Head of caudate nucleus (tissue), 42 donors: Measurements from ENCODE around the gene STK11IP.

Experiments
- DNase-seq, 42 donors: peaks; one replicate each; pipeline versions ENCODE4 v3.0.0 to v3.0.0-alpha.2; 2020 to 2021; ENCODE audit warnings: mixed read lengths in 7 of 42
- intact Hi-C: fragments of 100-400 bp; cut with DNase I; formaldehyde crosslinking; loops from one replicate; pipeline ENCODE4 v1.15.0; 2022

Gene STK11IP

DNA sequence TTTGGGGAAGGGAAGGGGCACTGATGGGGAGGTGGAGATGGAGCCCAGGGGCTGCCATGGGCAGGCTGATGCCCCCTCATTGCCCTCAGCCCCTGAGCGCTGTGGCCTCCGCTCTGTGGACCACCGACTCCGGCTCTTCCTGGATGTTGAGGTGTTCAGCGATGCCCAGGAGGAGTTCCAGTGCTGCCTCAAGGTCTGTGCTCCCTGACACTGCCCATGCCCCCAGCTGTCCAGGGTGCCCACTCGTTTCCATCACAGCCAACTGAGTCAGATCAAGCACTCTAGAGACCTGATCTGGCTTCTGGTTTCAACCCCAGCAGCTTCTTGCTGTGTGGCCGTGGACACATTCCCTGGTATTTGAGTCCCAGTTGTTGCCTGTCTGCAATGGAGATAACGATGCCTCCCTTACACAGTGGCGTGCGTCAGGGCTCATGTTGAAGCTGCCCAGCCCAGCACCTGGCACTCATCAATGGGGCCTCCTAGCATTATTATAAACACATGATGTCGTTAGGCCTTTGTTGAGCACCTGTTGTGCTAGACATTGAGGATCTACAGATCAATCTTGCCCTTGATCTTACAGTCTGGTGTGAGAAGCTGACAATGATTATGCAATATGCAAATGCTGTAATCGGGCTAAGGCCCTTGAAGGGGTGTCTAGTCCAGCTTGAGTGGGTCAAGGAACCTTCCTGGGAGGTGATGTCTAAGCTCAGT is 14.4 kb downstream of the STK11IP start:
- intact Hi-C loops, result no loop called here

GRCh38 chr2:219612577-219613286 is 15.1 kb downstream of the STK11IP start:
- intact Hi-C loops, result no loop called here
- no peak for DNase-seq

More for the DNA sequence above, 14.4 kb downstream of the STK11IP start:
- no peak for DNase-seq

DNA sequence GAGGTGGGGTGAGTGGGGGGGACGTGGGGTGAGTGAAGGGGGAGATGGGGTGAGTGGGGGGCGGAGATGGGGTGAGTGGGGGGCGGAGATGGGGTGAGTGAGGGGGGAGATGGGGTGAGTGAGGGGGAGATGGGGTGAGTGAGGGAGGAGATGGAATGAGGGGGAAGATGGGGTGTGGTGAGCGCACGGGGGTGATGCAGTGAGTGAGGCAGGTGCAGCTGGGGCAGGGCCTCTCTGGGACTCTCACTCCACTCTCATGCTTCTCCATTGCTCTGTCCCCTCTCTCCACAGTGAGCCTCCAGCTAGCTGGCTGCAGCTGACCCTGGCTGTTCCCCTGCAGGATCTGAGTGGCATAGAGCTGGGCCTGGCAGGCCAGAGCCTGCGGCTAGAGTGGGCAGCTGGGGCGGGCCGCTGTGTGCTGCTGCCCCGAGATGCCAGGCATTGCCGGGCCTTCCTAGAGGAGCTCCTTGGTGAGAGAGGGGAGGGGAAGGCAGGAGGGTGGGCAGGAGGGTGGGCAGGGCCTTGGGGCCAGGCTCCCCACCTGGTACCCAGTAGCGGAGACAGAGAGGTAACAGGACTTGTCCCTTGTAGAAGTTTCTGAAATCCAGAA is 15.9 kb downstream of the STK11IP start:
- DNase-seq, result no peak
- intact Hi-C loops, result no loop called here

DNA sequence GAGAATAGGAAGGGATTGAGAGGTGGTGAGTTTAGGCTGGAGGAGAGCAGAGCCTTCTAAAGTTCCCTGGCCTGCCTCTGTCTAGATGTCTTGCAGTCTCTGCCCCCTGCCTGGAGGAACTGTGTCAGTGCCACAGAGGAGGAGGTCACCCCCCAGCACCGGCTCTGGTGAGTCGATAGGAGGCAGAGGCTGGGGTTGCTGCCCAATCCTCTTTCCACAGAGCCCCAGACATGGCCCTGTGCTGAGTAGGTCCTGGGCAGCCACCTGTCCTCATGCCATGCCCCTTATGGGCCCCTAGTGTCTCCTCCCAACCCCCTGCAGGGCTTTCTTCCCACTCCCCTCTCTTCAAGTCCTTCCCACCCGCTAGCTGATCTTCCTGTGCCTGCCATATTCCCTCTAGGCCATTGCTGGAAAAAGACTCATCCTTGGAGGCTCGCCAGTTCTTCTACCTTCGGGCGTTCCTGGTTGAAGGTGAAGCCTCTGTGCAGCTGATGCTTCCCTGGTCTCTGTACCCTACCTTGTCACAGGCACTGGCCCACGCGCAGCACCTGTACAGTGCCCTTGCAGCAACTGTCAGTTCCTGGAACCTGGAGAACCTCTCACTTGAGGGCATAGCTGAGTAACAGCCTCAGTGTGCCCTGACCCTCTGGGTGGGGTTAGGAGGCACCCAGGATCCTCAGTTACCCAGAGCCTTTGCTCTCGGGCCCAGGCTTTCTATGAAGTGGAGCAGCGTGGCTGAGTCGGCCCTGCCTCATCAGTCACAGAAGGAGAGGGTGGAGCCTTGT is 16.6 kb downstream of the STK11IP start:
- DNase-seq, result no peak
- intact Hi-C loops, result no loop called here

DNA sequence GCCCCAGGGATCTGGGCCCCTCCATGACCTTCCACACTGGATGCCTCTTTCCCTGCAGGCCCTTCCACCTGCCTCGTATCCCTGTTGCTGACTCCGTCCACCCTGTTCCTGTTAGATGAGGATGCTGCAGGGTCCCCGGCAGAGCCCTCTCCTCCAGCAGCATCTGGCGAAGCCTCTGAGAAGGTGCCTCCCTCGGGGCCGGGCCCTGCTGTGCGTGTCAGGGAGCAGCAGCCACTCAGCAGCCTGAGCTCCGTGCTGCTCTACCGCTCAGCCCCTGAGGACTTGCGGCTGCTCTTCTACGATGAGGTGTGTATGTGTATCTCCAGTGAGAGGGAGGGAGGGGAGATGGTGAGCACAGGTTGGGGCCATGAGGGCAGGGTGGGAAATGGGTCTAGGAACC is 17.4 kb downstream of the STK11IP start:
- no peak for DNase-seq
- intact Hi-C loops, result no loop called here

DNA sequence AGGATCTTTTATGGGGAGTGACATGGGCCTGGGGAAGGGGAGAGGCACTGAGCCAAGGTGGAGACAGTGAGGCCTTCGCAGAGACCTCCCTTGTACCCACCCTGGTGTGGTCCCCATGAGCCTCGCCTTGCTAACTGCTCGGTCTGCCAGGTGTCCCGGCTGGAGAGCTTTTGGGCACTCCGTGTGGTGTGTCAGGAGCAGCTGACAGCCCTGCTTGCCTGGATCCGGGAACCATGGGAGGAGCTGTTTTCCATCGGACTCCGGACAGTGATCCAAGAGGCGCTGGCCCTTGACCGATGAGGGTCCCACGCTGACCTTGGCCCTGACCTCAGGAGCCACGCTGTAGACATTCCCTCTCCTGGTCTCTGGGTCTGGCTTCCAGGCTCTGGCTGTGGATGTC is 18.2 kb downstream of the STK11IP start:
- intact Hi-C loops, result no loop called here
- no peak for DNase-seq

GRCh38 chr2:219616550-219616949 is 18.9 kb downstream of the STK11IP start:
- DNase-seq, result no peak
- intact Hi-C loops, result no loop called here

DNA sequence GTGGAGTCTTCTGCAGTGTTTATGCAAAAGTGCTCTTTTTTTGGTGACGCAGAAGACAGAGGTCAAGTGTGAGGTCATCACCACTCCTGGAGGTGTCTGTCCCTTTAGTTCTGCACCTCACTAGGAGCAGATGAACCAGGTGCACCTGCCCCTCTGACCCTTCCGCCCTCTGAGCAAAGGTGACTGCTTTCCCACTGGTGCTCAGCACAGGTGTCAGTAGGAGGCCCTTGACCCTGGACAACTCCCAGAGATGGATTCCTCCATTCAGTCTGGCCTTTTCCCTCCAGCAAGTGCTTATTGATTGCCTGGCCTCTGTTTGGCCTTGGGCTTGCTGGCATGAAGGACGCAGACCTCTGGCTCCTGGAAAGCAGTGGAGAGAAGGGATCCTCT is 21.1 kb downstream of the STK11IP start:
- intact Hi-C loops, result no loop called here
- DNase-seq, result no peak

- intact Hi-C loops, result no loop called here
Observed at GRCh38 chr2:219619235-219619634, 21.6 kb downstream of the STK11IP start.

DNA sequence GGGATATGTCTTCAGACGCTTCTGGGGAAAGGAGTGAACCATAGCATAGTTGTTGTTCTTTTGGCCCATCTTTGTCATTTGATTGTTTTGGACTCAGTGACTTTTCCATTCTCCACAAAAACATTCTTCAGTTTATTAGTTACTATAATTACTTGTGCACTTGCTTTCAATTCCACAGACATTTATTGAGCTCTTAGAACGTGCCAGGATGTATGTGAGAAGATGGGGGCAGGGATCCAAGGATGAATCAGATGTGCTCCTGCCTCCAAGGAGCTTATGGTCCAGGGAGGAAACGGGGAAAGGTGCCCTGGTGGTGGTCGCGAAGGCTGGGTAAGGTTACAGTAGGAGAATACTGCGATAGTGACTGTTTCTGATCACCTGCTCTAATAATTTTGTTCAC is 22.9 kb downstream of the STK11IP start:
- intact Hi-C loops, result no loop called here
- no peak for DNase-seq

More at GRCh38 chr2:219619235-219619634, 21.6 kb downstream of the STK11IP start:
- no peak for DNase-seq

DNA sequence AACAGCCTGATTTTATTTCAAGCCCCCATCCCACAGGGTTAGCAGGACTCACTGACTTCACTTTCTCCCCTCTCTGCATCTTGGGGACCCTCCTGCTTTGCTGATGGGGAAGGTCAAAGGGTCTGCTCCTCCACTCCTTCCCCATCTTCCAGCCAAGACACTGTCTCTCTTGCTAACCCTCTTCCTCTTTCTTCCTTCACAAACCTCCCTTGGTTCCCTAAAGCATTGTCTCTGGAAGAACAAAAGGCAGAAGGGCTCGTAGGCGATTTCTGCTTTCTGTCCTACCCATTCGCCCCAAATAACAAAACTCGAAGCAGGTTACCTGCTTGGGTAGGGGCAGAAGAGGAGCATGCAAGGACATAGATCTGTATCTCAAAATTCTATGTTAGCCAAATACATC is 24.3 kb downstream of the STK11IP start:
- no peak for DNase-seq
- intact Hi-C loops, result no loop called here

DNA sequence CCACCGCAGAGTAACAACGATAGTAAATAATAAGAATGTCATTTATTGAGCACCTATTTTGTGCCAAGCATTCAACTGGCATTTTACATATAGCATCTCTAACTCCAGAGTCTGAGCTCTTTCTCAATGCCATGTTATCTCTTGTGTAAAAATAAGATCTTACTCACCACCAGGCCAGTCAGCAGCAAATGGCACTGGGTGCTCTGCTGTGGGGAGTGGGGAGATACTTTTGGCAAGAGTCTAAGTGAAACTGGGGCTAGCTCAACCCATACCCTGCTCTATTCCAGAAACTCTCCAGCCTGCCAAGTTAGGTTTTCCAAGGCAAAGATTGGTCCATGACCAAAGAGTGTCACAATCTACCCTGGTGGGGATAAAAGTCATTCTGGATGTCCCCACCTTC is 24.8 kb downstream of the STK11IP start:
- intact Hi-C loops, result no loop called here
- no peak for DNase-seq

- DNase-seq, result peak in 1 of 42 donors; percentile 30
- intact Hi-C loops, result no loop called here
Observed at GRCh38 chr2:219624565-219624964, 26.9 kb downstream of the STK11IP start.

GRCh38 chr2:219625179-219625578 is 27.5 kb downstream of the STK11IP start:
- intact Hi-C loops, result no loop called here

DNA sequence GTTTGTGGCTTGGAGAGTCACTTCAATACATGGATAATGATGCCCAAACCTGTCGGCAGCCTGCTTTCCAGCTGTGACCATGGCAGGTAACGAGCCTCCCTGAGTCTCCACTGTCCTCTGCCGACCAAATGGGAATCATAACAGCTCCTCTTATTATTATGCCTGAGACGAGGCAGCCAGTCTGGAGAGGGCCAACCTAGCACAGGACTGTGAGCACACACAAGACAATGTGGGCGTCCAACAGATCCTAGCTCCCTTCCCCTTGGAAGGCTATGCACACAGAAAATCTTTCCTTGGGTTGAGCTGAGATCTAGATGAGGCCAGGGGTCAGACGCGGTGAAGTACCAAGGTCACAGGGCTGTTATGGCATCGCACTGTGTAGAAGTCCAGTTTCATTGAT is 28.9 kb downstream of the STK11IP start:
- intact Hi-C loops, result no loop called here
- DNase-seq, result no peak

More at GRCh38 chr2:219625179-219625578, 27.5 kb downstream of the STK11IP start:
- no peak for DNase-seq

GRCh38 chr2:219627103-219628100 is 29.7 kb downstream of the STK11IP start, which contains the start of gene SLC4A3:
TSS of gene SLC4A3 (plus strand) at chr2:219627630. CDS start at chr2:219627993, 363 bp downstream.
- intact Hi-C loops, result no loop called here

DNA sequence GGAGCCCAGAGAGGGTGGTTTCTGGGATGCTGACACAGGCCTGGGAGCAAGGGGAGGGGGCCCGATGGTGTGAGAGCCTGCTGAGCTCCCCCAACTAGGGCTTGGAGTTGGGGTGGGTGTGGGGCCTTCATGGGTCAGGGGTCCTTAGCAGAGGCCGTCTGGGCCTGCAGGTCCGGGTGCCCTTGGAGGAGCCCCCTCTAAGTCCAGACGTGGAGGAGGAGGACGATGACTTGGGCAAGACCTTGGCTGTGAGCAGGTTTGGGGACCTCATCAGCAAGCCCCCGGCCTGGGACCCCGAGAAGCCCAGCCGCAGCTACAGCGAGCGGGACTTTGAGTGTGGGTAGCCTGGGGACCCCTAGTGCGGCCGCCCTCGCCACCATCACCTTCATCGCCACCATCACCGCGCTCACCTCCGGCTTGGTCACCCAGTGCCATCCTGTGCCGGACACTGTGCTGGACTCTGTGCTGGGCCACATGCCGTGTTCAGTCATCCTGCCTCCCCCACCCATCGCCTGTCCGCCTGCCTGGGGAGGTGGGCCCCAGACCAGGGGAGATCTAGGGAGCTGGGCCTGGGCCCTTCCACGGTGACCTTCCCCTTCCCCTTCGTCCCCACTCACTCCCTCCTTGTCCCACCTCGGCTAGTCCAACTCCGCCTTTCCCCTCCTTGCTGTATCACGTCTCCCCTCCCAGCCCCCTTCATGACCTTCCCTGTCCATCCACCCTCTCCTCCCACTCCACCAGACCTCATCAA is 30.8 kb downstream of the STK11IP start:
- intact Hi-C loops, result no loop called here
- DNase-seq, result no peak

More at GRCh38 chr2:219627103-219628100, 29.7 kb downstream of the STK11IP start, which contains the start of gene SLC4A3:
- DNase-seq, result peak in 6 of 42 donors; percentile 20 to 52 (median 36)
